Measurements from ENCODE around the gene MUC6.

Gene MUC6

GRCh38 chr11:1062075-1062820 is 25.7 kb upstream of the MUC6 start:
- no peak for TF ChIP-seq CTCF (IDR thresholded peaks at IDR 0.05; ENCODE audit: borderline replicate concordance, insufficient read depth, low read depth, low read length)

GRCh38 chr11:1060852-1061616 is 24.5 kb upstream of the MUC6 start:
- TF ChIP-seq CTCF (IDR thresholded peaks at IDR 0.05; ENCODE audit: borderline replicate concordance, insufficient read depth, low read depth, low read length): no peak

More at GRCh38 chr11:1062075-1062820, 25.7 kb upstream of the MUC6 start:
- no peak overlapping the region for H3K4me3 ChIP-seq (ENCODE audit: low read depth, low read length)

GRCh38 chr11:1060410-1060809 is 23.9 kb upstream of the MUC6 start:
- H3K4me3 ChIP-seq (ENCODE audit: low read depth, low read length): no peak overlapping the region
- no peak for TF ChIP-seq CTCF (IDR thresholded peaks at IDR 0.05; ENCODE audit: borderline replicate concordance, insufficient read depth, low read depth, low read length)

More at GRCh38 chr11:1060852-1061616, 24.5 kb upstream of the MUC6 start:
- no peak overlapping the region for H3K4me3 ChIP-seq (ENCODE audit: low read depth, low read length)

GRCh38 chr11:1059759-1060158 is 23.2 kb upstream of the MUC6 start:
- TF ChIP-seq CTCF (IDR thresholded peaks at IDR 0.05; ENCODE audit: borderline replicate concordance, insufficient read depth, low read depth, low read length): no peak
- H3K4me3 ChIP-seq (ENCODE audit: low read depth, low read length): no peak overlapping the region

- no peak for TF ChIP-seq CTCF (IDR thresholded peaks at IDR 0.05; ENCODE audit: borderline replicate concordance, insufficient read depth, low read depth, low read length)
- no peak overlapping the region for H3K4me3 ChIP-seq (ENCODE audit: low read depth, low read length)
These were observed 21.3 kb upstream of the MUC6 start for GRCh38 chr11:1057806-1058205.

GRCh38 chr11:1055990-1056771 is 19.7 kb upstream of the MUC6 start:
- TF ChIP-seq CTCF (IDR thresholded peaks at IDR 0.05; ENCODE audit: borderline replicate concordance, insufficient read depth, low read depth, low read length): no peak

More at GRCh38 chr11:1055990-1056771, 19.7 kb upstream of the MUC6 start:
- H3K4me3 ChIP-seq (ENCODE audit: low read depth, low read length): no peak overlapping the region
